ENCODE measurements around the gene ECPAS. TPM values are rescaled to one million over a fixed set of nuclear protein-coding genes. Genes with fewer than 3 reads are reported as not detected.
"Not testable (repeated sequence)": the region's sequence is repeated elsewhere in the genome, so short reads cannot be mapped to it uniquely, and the experiment has no call there.

ECPAS gene
- total RNA-seq, 2 experiments from 2014 or later = 55.9 to 59.1 TPM

DNA sequence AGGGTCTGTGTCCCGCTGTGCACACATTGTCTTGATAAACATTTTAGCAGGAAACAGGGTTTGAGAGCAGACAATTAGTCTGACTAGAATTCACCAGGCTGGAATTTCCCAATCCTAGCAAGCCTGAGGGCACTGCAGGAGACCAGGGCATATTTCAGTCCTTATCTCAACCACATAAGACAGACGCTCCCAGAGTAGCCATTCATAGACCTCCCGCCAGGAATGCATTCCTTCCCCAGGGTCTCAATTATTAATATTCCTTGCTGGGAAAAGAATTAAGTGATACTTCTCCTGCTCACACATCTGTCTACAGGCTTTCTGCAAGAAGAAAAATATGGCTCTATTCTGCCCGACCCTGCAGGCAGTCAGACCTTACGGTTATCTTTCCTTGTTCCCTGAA lies 82.7 kb downstream of the ECPAS start:
- peaks cover 42% of the 10 kb centered on the region for H3K9me3 Mint-ChIP-seq (ENCODE audit: insufficient read depth)
- POLR2A ChIA-PET; H3K27ac Mint-ChIP-seq; ATAC-seq; H3K4me1 Mint-ChIP-seq (ENCODE audit: low read depth); H3K4me3 Mint-ChIP-seq; H3K27me3 Mint-ChIP-seq (ENCODE audit: low read depth); DNase-seq; CTCF ChIA-PET: not testable (repeated sequence)
- H3K36me3 Mint-ChIP-seq (ENCODE audit: low read depth) = peaks cover 76% of the 10 kb centered on the region

GRCh38 chr9:111400564-111400898 lies 83.7 kb downstream of the ECPAS start:
- no peak overlapping the region for H3K4me3 Mint-ChIP-seq
- H3K36me3 Mint-ChIP-seq (ENCODE audit: low read depth) = peaks cover 73% of the 10 kb centered on the region
- CTCF ChIA-PET = no interaction called here
- no peak overlapping the region for H3K27ac Mint-ChIP-seq
- H3K9me3 Mint-ChIP-seq (ENCODE audit: insufficient read depth) = peaks cover 34% of the 10 kb centered on the region
- ATAC-seq (no peak), DNase-seq (no peak)
- H3K27me3 Mint-ChIP-seq (ENCODE audit: low read depth) = no peaks in the 10 kb centered on the region
- H3K4me1 Mint-ChIP-seq (ENCODE audit: low read depth) = no peaks in the 10 kb centered on the region
- POLR2A ChIA-PET = no interaction called here

GRCh38 chr9:111399772-111400563 lies 84.2 kb downstream of the ECPAS start:
- H3K27ac Mint-ChIP-seq = no peak overlapping the region
- no peak overlapping the region for H3K4me3 Mint-ChIP-seq
- H3K36me3 Mint-ChIP-seq (ENCODE audit: low read depth) = peaks cover 73% of the 10 kb centered on the region
- H3K4me1 Mint-ChIP-seq (ENCODE audit: low read depth) = peaks cover under 1% of the 10 kb centered on the region
- no peaks in the 10 kb centered on the region for H3K27me3 Mint-ChIP-seq (ENCODE audit: low read depth)
- ChIA-PET CTCF (interaction anchor here (0.8 kb wide), 1 partner anchor 9 kb away, joined by 3 read pairs; no protein-coding TSS in a partner anchor), POLR2A (no interaction called here)
- peaks cover 30% of the 10 kb centered on the region for H3K9me3 Mint-ChIP-seq (ENCODE audit: insufficient read depth)
- DNase-seq = no peak
- peak; percentile 53 for ATAC-seq

- Mint-ChIP-seq H3K4me1 (ENCODE audit: low read depth) (peaks cover 7% of the 10 kb centered on the region), H3K27me3 (ENCODE audit: low read depth) (no peaks in the 10 kb centered on the region), H3K27ac (no peak overlapping the region), H3K36me3 (ENCODE audit: low read depth) (peaks cover 73% of the 10 kb centered on the region), H3K9me3 (ENCODE audit: insufficient read depth) (peaks cover 24% of the 10 kb centered on the region), H3K4me3 (no peak overlapping the region)
- ATAC-seq (no peak), DNase-seq (no peak)
- ChIA-PET POLR2A (no interaction called here), CTCF (interaction anchor here (0.8 to 0.9 kb wide), 2 partner anchors 10 to 12 kb away, joined by 3 read pairs; no protein-coding TSS in a partner anchor)
These were observed 84.9 kb downstream of the ECPAS start for GRCh38 chr9:111399211-111399739.

DNA sequence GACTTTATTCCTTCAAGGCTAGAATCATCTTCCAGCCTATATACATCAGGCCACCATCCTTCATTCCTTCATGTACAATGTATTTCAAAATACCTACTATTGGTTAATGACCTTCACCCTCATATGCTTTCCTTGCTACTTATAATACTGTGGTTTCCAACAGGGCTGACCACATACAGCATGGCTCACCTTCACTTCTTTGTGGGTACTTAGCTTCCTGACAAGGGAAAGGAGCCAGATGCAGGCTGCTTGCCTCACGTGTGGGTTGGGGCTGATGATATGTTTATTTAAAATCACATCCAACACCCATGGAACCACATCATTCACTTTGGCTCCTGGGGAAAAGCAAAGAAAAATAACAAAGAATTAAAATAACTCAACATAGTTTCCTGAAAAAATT lies 90.2 kb downstream of the ECPAS start:
- no peak overlapping the region for H3K27ac Mint-ChIP-seq
- ATAC-seq = no peak
- H3K27me3 Mint-ChIP-seq (ENCODE audit: low read depth) = no peaks in the 10 kb centered on the region
- ChIA-PET POLR2A (no interaction called here), CTCF (no interaction called here)
- no peak for DNase-seq
- H3K4me3 Mint-ChIP-seq = no peak overlapping the region
- H3K36me3 Mint-ChIP-seq (ENCODE audit: low read depth) = peaks cover 45% of the 10 kb centered on the region
- H3K9me3 Mint-ChIP-seq (ENCODE audit: insufficient read depth) = no peaks in the 10 kb centered on the region
- peaks cover 14% of the 10 kb centered on the region for H3K4me1 Mint-ChIP-seq (ENCODE audit: low read depth)

GRCh38 chr9:111389406-111389805 lies 94.8 kb downstream of the ECPAS start:
- Mint-ChIP-seq H3K27me3 (ENCODE audit: low read depth) (no peaks in the 10 kb centered on the region), H3K27ac (no peak overlapping the region), H3K4me1 (ENCODE audit: low read depth) (peaks cover 8% of the 10 kb centered on the region), H3K9me3 (ENCODE audit: insufficient read depth) (no peaks in the 10 kb centered on the region), H3K36me3 (ENCODE audit: low read depth) (peaks cover 29% of the 10 kb centered on the region), H3K4me3 (no peak overlapping the region)
- CTCF ChIA-PET = no interaction called here
- DNase-seq = no peak
- POLR2A ChIA-PET = no interaction called here
- no peak for ATAC-seq

- H3K36me3 Mint-ChIP-seq (ENCODE audit: low read depth) = peaks cover 23% of the 10 kb centered on the region
- H3K4me1 Mint-ChIP-seq (ENCODE audit: low read depth) = no peaks in the 10 kb centered on the region
- DNase-seq (no peak), ATAC-seq (no peak)
- H3K9me3 Mint-ChIP-seq (ENCODE audit: insufficient read depth) = no peaks in the 10 kb centered on the region
- POLR2A ChIA-PET = interaction anchor here (0.6 kb wide), 1 partner anchor 27 kb away, joined by 3 read pairs; no protein-coding TSS in a partner anchor
- no peak overlapping the region for H3K27ac Mint-ChIP-seq
- no peaks in the 10 kb centered on the region for H3K27me3 Mint-ChIP-seq (ENCODE audit: low read depth)
- H3K4me3 Mint-ChIP-seq = no peak overlapping the region
- CTCF ChIA-PET = no interaction called here
These were observed 97.8 kb downstream of the ECPAS start for GRCh38 chr9:111386386-111386785.

GRCh38 chr9:111381006-111381405 lies 103.2 kb downstream of the ECPAS start:
- ChIA-PET POLR2A (no interaction called here), CTCF (no interaction called here)
- Mint-ChIP-seq H3K27ac (no peak overlapping the region), H3K9me3 (ENCODE audit: insufficient read depth) (no peaks in the 10 kb centered on the region), H3K4me3 (no peak overlapping the region), H3K27me3 (ENCODE audit: low read depth) (no peaks in the 10 kb centered on the region), H3K36me3 (ENCODE audit: low read depth) (peaks cover 48% of the 10 kb centered on the region), H3K4me1 (ENCODE audit: low read depth) (no peaks in the 10 kb centered on the region)
- DNase-seq (no peak), ATAC-seq (no peak)

- CTCF ChIA-PET = no interaction called here
- H3K36me3 Mint-ChIP-seq (ENCODE audit: low read depth) = peaks cover 53% of the 10 kb centered on the region
These were observed 108.2 kb downstream of the ECPAS start for GRCh38 chr9:111375817-111376564.

DNA sequence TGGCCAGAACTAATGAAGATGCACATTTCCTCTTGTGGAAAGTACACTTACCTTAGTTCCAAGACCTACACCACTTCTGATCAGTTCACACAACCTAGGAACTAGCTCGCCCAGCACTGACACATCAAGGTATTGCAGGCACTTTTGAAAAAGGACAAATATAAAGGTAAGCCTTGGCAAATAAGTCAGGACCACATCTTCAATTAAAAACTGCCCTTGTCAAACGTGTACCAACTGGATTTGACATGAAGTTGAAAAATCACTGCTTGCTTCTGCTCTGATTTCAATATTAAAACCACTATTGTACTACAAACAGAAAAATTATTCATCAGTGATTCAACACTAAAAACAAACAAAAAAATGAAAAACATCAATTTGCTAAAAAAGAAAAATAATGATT lies 109.1 kb downstream of the ECPAS start:
- Mint-ChIP-seq H3K27ac (no peak overlapping the region), H3K4me1 (ENCODE audit: low read depth) (no peaks in the 10 kb centered on the region), H3K36me3 (ENCODE audit: low read depth) (peaks cover 58% of the 10 kb centered on the region), H3K9me3 (ENCODE audit: insufficient read depth) (no peaks in the 10 kb centered on the region), H3K27me3 (ENCODE audit: low read depth) (no peaks in the 10 kb centered on the region), H3K4me3 (no peak overlapping the region)
- POLR2A ChIA-PET = no interaction called here
- no peak for DNase-seq
- CTCF ChIA-PET = no interaction called here
- ATAC-seq = no peak

More at GRCh38 chr9:111375817-111376564, 108.2 kb downstream of the ECPAS start:
- ATAC-seq (no peak), DNase-seq (no peak)
- H3K27me3 Mint-ChIP-seq (ENCODE audit: low read depth) = no peaks in the 10 kb centered on the region
- H3K4me1 Mint-ChIP-seq (ENCODE audit: low read depth) = no peaks in the 10 kb centered on the region
- H3K4me3 Mint-ChIP-seq = no peak overlapping the region
- POLR2A ChIA-PET = no interaction called here
- H3K27ac Mint-ChIP-seq = no peak overlapping the region
- no peaks in the 10 kb centered on the region for H3K9me3 Mint-ChIP-seq (ENCODE audit: insufficient read depth)

- H3K36me3 Mint-ChIP-seq (ENCODE audit: low read depth) = peaks cover 66% of the 10 kb centered on the region
- ATAC-seq = no peak
- H3K27ac Mint-ChIP-seq = no peak overlapping the region
- DNase-seq = no peak
- H3K4me3 Mint-ChIP-seq = no peak overlapping the region
- ChIA-PET CTCF (no interaction called here), POLR2A (no interaction called here)
- no peaks in the 10 kb centered on the region for H3K4me1 Mint-ChIP-seq (ENCODE audit: low read depth)
- no peaks in the 10 kb centered on the region for H3K9me3 Mint-ChIP-seq (ENCODE audit: insufficient read depth)
- no peaks in the 10 kb centered on the region for H3K27me3 Mint-ChIP-seq (ENCODE audit: low read depth)
These were observed 111.9 kb downstream of the ECPAS start for GRCh38 chr9:111372297-111372696.

- H3K27ac Mint-ChIP-seq = no peak overlapping the region
- no peak for ATAC-seq
- no peak for DNase-seq
- no peaks in the 10 kb centered on the region for H3K27me3 Mint-ChIP-seq (ENCODE audit: low read depth)
- no peaks in the 10 kb centered on the region for H3K4me1 Mint-ChIP-seq (ENCODE audit: low read depth)
- H3K36me3 Mint-ChIP-seq (ENCODE audit: low read depth) = peaks cover 72% of the 10 kb centered on the region
- ChIA-PET CTCF (interaction anchor here (0.9 kb wide), 1 partner anchor 11 kb away, joined by 3 read pairs; no protein-coding TSS in a partner anchor), POLR2A (no interaction called here)
- no peak overlapping the region for H3K4me3 Mint-ChIP-seq
- H3K9me3 Mint-ChIP-seq (ENCODE audit: insufficient read depth) = no peaks in the 10 kb centered on the region
These were observed 117.2 kb downstream of the ECPAS start for GRCh38 chr9:111366978-111367377.
